SH-SY5Y (cell line): ENCODE results near the gene TMED6.

Experiments
- GATA2 ChIP-seq: IDR thresholded peaks from 2 replicates; pipeline ENCODE4 v1.6.1; 2011; ENCODE audit warnings: mild to moderate bottlenecking, low read depth, low read length
- GATA3 ChIP-seq: IDR thresholded peaks from 2 replicates; pipeline ENCODE4 v1.6.1; 2011; ENCODE audit warnings: low read depth, mild to moderate bottlenecking, low read length, moderate library complexity

The TMED6 gene

DNA sequence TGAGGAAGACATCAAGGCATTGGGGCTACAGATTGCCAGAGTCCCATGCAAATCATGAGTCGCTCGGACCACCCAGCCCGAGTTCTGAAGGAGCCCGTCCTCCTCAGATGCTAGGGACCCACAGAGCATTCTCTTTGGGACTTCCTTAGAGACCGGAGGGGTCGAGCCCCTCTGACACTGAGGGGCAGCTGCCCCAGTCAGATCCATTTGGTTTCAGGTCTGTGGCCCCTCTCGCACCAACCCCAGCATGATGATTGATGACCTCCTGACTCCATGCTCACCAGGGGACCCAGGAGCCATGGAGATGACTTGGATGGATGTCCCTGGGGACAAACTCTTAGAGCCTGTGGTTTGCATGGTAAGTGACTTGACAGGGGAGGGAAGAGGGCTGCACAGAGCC is 29.2 kb downstream of the TMED6 start:
- TF ChIP-seq GATA2 (no peak), GATA3 (no peak)

DNA sequence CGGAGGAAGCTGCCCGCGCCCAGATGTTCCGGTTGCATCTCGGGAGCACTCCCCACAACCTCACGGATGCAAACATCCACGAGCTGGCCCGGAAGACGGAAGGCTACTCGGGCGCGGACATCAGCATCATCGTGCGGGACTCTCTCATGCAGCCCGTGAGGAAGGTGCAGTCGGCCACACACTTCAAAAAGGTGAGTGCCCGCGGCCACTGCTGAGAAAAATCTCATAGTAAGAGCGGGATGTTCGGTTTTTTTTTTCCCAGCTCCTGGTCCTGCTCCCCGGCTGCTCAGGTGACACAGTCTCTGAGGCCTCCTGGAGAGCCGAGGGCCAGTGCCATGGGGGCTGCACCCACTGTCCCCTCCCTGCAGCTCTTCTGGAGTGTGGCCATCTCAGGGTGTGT is 30.5 kb downstream of the TMED6 start:
- TF ChIP-seq GATA3 = no peak
- TF ChIP-seq GATA2 = no peak

DNA sequence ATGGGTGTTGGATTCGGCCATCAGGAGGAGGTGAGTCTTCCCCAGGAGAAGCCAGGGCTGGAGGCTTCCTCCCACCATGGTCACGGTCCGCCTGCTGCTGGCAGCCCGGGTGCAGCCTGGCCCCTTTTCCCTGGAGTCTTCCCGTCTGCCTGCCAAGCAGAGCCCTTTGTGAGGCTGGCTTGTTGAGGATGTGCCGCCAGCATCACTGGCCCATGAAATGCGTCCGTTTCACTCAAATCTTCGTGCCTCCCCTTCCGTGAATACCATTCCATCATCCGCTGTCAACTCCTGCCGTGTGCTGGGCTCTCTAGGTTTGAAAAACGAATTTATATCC is 30.9 kb downstream of the TMED6 start:
- TF ChIP-seq GATA3 = no peak
- no peak for TF ChIP-seq GATA2

DNA sequence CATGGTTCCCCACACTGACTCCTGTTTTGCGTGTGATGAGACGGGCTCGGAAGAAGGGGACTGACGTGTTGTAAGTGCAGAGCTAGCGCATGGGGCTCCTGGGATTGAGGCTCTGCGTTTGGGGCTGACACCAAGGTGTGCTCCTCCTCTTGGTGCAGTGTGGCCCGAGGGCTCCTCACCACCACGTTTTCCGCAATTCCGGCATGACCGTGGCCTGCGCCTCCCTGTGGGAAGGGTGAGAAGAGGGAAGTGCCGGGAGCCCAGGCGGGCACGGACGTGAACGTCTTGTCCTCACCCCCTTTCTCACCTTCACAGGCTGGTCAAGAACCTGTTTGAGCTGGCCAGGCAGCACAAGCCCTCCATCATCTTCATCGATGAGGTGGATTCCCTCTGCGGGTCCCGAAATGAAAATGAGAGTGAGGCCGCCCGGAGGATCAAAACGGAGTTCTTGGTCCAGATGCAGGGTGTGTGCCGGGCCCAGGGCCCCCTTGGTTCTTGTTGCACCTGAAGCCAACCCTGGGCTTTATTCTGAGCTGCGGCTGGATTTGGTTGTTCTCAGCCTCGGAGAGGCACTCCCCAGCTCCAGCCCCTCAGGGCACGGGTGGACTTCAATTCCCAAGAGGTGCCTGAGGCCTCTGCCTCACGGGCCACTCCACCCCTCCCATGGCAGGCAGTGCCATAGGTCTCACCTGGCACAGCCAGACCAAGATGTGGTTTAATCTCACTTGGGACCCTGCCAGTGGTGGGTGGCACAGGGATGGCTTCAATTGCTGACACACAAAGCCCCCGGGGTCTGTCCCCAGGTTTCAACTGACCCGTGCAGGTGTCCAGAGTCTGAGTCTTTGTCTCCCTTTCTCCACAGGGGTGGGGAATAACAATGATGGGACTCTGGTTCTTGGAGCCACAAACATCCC is 31.5 kb downstream of the TMED6 start:
- TF ChIP-seq GATA2 = no peak
- no peak for TF ChIP-seq GATA3

DNA sequence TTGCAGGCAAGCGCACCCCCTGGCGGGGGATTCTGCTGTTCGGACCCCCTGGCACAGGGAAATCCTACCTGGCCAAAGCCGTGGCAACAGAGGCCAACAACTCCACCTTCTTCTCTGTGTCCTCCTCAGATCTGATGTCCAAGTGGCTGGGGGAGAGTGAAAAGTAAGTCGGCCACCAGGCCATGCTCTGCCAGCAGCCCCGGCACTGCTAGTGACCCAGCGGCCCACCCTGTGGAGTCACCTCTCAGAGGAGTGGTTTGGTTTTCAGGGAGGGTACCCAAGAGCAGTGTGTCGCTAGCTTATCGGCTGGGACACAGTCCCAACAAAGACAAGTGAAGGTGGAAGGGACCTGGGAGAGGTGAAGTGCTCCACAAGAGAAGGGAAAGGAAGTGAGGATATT is 32.2 kb downstream of the TMED6 start:
- no peak for TF ChIP-seq GATA3
- no peak for TF ChIP-seq GATA2

DNA sequence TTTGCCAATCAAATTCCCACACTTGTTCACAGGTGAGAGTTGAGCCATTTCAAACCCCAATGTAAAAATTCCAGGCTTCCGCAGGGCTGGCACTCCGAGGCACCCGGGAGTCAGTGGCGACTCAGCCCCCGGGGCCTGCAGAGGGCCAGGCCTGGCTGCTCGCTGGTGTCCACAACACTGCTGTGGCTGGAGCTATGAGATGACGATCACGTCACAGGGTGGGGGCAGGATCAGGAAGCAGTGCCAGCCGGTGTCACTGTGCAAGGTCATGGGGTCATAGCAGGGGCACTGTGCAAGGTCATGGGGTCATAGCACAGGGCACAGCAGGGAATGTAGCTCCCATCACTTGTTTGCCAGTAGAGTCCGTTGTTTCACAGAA is 32.7 kb downstream of the TMED6 start:
- TF ChIP-seq GATA3 (no peak), GATA2 (no peak)

DNA sequence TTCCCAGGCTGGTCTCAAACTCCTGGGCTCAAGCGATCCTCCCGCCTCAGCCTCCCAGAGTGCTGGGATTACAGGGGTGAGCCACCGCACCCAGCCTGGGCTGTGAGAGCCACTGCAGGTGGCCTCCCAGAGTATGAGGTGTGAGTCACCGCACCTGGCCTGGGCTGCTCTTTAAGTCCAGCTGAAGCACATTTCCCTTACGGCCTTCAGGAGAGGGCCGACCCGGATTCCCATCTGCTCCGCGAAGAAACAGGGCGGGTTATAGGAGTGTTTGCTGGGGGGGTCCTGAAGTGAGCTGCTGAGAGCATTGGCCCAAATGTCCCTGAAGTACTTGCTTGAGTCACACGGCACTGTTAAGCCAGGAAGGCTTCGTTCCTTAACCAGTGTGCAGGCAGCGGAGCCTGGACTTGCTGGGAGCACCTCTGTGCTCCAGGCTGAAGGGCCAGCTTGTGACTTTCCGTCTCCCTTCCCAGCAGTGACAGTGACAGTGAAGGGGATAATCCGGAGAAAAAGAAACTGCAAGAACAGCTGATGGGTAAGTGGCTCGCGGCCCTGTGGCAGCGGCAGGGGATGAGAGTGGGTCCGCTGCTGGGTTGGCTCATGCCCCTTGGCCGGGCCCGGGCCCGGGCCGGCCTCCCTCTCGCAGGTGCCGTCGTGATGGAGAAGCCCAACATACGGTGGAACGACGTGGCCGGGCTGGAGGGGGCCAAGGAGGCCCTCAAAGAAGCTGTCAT is 33.2 kb downstream of the TMED6 start:
- TF ChIP-seq GATA3 = no peak
- no peak for TF ChIP-seq GATA2

DNA sequence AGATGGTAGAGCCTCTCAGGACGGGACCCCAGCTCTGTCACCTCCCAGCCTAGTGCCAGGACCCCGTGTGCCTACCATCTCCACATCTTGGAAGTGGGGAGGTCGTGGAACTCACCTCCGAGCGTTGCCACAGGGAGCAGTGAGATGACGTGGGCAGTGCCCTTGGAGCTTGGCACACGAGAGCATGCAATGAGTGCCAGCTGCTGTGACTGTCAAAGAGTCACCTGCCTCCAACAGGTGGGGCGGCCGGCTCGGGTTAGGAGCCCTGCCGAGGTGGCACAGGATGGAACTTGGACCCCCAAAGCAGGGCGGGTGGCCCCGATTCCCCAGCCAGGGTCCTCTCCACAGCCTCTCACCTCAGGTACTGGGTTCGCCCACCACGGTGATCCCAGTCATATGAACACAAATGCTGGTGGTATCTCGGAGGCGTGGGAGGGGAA is 35.0 kb downstream of the TMED6 start:
- no peak for TF ChIP-seq GATA3
- no peak for TF ChIP-seq GATA2

DNA sequence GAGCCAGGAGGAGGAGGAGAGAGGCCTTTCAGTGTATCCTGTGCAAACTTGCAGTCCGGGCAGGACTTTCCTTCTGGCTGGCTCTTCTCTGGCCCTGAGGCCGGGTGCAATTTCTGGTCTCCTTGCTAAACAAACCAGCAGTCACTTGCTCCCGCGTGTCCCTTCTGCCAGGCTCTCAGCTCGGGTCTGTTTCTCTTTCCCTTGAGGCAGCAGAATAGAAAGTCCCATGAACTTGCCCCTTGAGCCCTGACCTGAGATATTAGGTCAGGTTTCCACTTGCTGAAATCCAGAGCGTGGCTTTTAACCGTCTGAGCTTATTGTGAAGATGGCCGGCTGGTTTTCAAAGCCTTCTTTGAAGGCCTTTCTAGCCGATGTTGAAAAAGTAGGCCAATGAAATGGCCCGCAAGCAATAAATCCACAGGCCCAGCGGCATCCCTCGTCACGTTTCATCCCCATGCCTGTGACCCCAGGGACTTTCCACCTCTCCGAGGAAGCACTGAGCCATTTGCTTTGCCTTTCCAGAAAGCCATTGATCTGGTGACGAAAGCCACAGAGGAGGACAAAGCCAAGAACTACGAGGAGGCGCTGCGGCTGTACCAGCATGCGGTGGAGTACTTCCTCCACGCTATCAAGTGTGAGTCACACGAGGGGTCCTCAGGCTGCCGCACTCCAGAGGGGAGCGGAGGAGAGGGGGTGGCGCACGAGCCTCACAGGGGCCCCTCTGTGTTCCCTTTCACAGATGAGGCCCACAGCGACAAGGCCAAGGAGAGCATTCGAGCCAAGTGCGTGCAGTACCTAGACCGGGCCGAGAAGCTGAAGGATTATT is 35.9 kb downstream of the TMED6 start:
- TF ChIP-seq GATA3 = no peak
- TF ChIP-seq GATA2 = no peak

DNA sequence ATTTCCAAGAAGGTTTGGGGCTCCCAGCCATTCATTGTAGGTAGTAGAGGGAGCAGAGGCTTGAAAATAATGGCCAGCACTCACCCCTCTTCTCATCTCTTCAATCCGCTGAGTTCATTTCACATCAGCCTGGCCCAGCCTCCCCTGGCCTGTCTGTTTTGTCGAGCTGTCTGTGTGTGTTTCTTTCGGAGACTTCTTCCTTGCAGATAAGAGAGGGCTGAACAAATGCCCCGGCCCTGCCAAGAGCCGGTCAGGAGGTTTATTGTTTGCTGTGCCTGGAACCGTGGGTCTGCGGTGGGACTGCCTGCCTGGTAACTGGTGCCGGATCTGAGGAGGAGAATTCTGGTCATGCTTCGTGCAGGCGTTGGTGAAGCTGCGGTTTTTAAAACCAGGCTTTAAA is 37.1 kb downstream of the TMED6 start:
- TF ChIP-seq GATA2 = no peak
- no peak for TF ChIP-seq GATA3

DNA sequence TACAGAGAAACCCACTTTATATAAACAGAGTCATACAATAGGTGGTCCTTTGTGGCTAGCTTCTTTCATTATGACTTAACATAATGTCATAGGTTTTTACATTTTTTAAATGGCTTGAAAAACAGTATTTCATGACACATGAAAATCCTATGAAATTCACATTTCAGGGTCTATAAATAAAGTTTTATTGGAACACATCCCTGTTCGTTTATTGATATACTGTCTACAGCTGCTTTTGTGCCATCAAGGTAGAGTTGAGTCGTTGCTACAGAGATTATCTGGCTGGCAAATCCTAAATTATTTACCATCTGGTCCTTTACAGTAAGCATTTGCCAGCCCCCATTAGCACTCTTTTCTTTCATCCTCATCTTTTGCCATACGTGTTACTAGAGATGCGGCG is 38.1 kb downstream of the TMED6 start:
- TF ChIP-seq GATA2 (no peak), GATA3 (no peak)

DNA sequence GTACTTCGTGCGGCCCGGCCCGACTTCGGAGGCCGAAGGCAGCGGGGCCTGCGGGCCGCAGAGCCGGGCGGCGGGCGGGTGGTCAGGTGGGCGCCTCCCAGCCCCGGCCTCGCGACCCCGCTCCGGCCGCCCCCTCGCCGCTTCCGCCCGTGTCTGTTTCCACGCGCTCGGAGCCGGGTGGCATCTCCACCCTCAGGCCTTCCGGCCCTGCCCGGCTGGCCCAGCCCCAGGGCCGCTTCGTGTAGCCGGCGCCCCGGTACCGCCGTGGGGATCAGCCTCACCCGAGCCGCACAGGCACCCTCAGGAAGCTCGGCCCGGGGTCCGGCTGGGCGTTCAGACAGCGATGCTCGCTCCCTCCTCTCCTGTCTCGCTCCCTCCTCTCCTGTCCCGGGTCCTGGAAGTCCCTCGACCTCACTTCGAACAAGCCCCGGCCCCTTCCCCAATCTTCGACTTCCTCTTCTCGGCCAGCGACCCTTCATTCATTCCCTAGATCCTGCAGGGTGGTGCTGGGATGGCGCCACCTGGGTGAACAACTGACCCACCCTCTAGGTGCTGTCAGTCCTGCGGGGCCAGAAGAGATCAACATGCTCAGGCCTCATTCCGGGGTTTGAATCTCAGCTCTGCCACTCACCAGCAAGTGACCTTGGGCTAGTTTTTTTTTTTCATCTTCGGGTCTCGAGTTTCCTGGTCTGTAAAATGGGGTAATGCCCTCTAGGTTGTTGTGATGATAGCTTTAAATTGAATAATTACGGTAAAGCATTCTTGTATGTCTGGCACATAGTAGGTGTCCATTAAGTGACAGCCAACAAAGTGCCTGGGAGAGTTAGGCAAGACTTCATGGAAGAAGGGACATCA is 39.8 kb downstream of the TMED6 start:
- no peak for TF ChIP-seq GATA2
- TF ChIP-seq GATA3 = no peak

DNA sequence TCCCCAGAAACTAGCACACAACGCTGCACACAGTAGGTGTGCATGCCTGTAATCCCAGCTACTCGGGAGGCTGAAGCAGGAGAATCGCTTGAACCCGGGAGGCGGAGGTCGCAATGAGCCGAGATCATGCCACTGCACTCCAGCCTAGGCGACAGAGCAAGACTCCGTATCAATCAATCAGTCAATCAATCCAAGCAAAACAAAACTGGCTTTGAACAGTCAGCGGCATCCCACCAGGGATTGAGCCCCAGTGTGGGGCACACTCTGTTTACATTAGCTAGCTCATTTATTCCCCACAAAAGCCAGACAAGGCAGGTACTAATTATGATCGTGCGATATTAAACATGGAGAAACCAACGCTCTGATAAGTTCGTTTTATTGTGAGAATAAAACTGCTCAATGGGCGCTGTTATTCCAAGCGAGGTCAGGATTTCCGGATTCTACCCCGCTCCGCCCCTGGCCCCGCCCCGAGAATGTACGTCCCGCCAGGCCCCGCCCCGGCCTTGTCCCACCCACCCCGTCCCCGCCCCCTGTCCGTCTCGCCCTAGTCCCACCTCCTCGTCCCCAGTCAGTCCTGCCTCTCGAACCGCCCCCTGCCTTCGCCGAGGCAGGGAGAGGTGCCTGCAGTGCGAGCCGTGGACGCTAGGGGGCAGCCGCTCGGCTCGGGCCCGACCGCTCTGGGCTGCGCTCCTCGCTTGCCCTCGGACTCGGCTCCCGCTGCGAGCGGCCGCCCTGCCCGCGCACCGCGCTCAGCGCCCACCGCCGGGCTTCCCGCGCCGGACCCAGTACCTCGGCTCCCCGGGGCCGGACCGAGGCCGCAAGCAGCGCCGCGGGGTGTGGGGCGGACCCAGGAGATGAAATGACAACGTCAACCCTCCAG is 40.7 kb downstream of the TMED6 start, which contains the start of gene VPS4A:
Gene VPS4A, plus strand, starts transcription at position 698 of the 880 bp plus-strand sequence. Its CDS starts 162 bp downstream, at position 860.
- TF ChIP-seq GATA3 (no peak), GATA2 (no peak)

DNA sequence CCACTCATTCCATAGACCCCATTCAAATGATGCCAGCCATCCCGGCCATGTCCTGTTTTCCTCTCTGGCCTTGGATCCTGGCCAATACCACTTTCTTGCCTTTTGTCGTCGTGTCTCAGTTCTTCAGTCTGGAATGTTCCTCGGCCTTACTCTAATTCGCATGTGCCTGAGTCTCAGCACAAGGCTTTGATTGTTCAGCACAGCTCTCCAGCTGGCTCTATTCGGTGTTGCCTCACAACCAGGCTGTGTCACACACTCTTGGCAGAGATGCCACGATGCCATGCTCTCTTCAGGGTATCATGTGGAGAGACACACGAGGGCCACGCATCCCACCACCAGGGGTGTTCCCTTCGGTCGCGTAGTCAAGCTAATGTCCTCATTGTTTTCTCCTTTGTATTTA is 42.3 kb downstream of the TMED6 start:
- TF ChIP-seq GATA3 (no peak), GATA2 (no peak)
